Loucy (cell line): Measurements from ENCODE around the gene NLGN1.

Experiments
- CTCF ChIP-seq: fragments of 200-600 bp; sonication (generic); conservative IDR thresholded peaks from 2 replicates; pipeline ENCODE4 v1.5.1; 2014; ENCODE audit warnings: mild to moderate bottlenecking, antibody characterized with exemption, low read length
- EZH2phosphoT487 ChIP-seq: fragments of 200-600 bp; IDR thresholded peaks from 2 replicates; pipeline ENCODE4 v1.6.1; 2018; ENCODE audit warnings: antibody characterized with exemption, mild to moderate bottlenecking, moderate library complexity, borderline replicate concordance

GRCh38 chr3:174325171-174325570 lies 927.6 kb downstream of the NLGN1 start:
- no peak for TF ChIP-seq CTCF
- TF ChIP-seq EZH2phosphoT487: no peak
